HG03457 (cell line): ENCODE measurements around the gene ABTB1.

Experiments used
- ATAC-seq: cut with Tn5 transposase; IDR thresholded peaks from one replicate; pipeline ENCODE4 v1.9.1; 2021; ENCODE audit warnings: moderate number of reproducible peaks; ENCODE audit not compliant: unreplicated experiment

The ABTB1 gene

GRCh38 chr3:127718245-127718915, 45.6 kb downstream of the ABTB1 start:
- ATAC-seq, result no peak

- ATAC-seq, result no peak
These were observed 46.2 kb downstream of the ABTB1 start for GRCh38 chr3:127718916-127719290.

GRCh38 chr3:127719369-127719768, 46.6 kb downstream of the ABTB1 start:
- no peak for ATAC-seq

- no peak for ATAC-seq
These were observed 47.5 kb downstream of the ABTB1 start for GRCh38 chr3:127720161-127720823.

- ATAC-seq, result no peak
These were observed 48.5 kb downstream of the ABTB1 start for GRCh38 chr3:127720985-127721935.

- ATAC-seq, result no peak
These were observed 49.5 kb downstream of the ABTB1 start for GRCh38 chr3:127722091-127722784.

- no peak for ATAC-seq
These were observed 50.3 kb downstream of the ABTB1 start for GRCh38 chr3:127723011-127723567.

GRCh38 chr3:127726894-127727293, 54.1 kb downstream of the ABTB1 start:
- ATAC-seq, result no peak

- ATAC-seq, result no peak
These were observed 55.8 kb downstream of the ABTB1 start for GRCh38 chr3:127728417-127729015.

- ATAC-seq, result no peak
These were observed 56.9 kb downstream of the ABTB1 start for GRCh38 chr3:127729556-127730056.

GRCh38 chr3:127730171-127730570, 57.4 kb downstream of the ABTB1 start:
- ATAC-seq, result no peak
